H1 (cell line): Measurements from ENCODE around the gene SMARCD1. TPM values are rescaled to one million over a fixed set of nuclear protein-coding genes. Genes with fewer than 3 reads are reported as not detected.

Experiments used
- BCL11A ChIP-seq, 2 experiments: IDR thresholded peaks; one replicate each; pipeline ENCODE4 v1.6.1; 2011; ENCODE audit warnings: low read depth in 2 of 2, low read length in 2 of 2, mild to moderate bottlenecking in 2 of 2
- GABPA ChIP-seq: IDR thresholded peaks from 2 replicates; pipeline ENCODE4 v1.6.1; 2011; ENCODE audit warnings: mild to moderate bottlenecking, low read length, moderate library complexity, borderline replicate concordance; ENCODE audit not compliant: insufficient read depth
- GTF2F1 ChIP-seq: IDR thresholded peaks from 2 replicates; pipeline ENCODE4 v1.6.1; 2012; ENCODE audit warnings: low read depth, low read length, improper control_type of control experiment, borderline replicate concordance
- SIRT6 ChIP-seq: IDR thresholded peaks from one replicate; pipeline ENCODE4 v1.7.1; 2012; ENCODE audit warnings: low read length, inconsistent platforms
- SP1 ChIP-seq: IDR thresholded peaks from 2 replicates; pipeline ENCODE4 v1.6.1; 2011; ENCODE audit warnings: low read depth, low read length
- polyA plus RNA-seq, 7 experiments: library from polyadenylated mRNA; depleted of rRNA in 3 of 7; stranded (reverse) in 5 of 7; unstranded in 2 of 7; fragments of >200 nt in 5 of 7; fragments of 200-250 nt in 2 of 7; gene quantifications; 1 replicate in 5 of 7; 2 replicates in 1 of 7; 4 replicates in 1 of 7; pipeline versions ENCODE4 v1.2.1 to v1.2.3, GENCODE V29; 2011 to 2013; ENCODE audit warnings: missing spikeins in 2 of 7, mixed read lengths in 2 of 7
- total RNA-seq: library from RNA; stranded (reverse); fragmentation: NEBNext Ultra II Directional; extraction: Animal tissue kit (Norgen Biotek cat#: 25700); gene quantifications from 2 replicates; pipeline ENCODE4 v1.2.1, GENCODE V29; 2021

SMARCD1 gene
- total and polyA plus RNA-seq, 2 of the 8 experiments (the other 6 are each of a cell fraction or from before 2014, with no cell fraction given): 128 to 130 TPM

DNA sequence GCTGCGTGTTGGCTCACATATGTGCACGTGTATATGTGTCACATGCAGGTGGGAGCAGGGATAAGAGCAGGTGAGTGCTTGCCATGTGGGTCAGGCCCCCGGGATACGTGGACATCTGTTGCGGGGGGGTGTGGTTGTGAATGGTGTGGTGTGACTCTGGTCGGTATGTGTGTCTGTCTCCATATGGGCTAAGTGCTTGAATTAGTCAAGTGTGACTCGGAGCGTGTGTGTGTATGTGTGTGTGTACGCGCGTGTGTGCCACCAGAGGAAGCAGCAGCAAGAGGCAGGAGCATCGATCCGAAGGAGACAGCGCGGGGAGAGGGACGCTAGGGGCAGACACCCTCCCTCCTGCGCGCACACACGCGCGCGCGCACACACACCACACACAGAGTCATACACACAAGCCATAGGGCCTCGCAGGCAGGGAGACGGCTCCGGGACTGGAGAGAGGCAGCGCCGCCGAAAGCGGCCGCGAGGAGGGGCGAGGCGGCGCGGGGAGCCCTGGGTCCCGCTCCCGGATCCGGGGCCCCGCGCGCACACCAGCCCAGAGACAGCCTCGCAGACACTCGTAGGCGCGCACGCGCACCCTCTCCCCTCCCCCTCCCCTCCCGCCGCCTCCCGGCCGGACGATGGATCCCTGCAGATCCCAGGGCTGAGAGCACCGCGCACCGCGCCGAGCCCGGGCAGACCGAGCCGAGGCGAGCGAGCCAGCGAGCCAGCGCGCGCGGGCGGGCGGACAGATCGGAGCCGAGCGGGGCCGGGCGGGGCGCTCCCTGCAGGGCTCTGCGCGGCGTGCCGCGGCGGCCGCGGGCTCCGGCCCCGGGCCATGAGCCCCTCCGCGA, 27.9 kb upstream of the SMARCD1 start, which contains the start of gene ASIC1 (continued):
- TF ChIP-seq BCL11A (IDR thresholded peaks at IDR 0.05; ENCODE audit: low read depth in 2 of 2, low read length in 2 of 2) (no peak), SP1 (no peak), GABPA (no peak), GTF2F1 (no peak), SIRT6 (no peak)
